Measurements from ENCODE around the gene TRAPPC14. TPM values are rescaled to one million over a fixed set of nuclear protein-coding genes. Genes with fewer than 3 reads are reported as not detected.
"Not testable (repeated sequence)": the region's sequence is repeated elsewhere in the genome, so short reads cannot be mapped to it uniquely, and the experiment has no call there.

TRAPPC14 gene
- total RNA-seq, 6 donors from 2014 or later = 12.6 to 108 (median 25.3) TPM

DNA sequence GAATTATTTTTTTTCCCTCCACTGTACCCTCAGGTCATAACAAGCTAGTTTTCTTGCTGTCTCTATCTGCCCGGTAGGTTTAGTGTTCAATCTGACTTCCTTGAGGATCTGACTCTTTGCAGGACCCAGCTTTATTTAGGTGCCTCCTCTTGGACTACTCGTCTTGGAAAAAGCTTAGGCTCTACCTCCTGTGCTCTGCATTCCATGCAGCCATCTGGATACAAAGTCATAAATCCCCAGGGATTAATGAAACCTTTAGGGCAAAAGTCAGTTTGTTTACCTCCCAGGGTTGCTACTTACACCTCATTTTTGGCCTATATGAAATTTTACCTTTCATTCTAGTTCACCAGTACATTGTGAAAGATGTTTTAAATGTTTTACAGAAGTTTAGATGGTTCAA is 27.2 kb upstream of the TRAPPC14 start:
- no peaks in the 10 kb centered on the region for H3K36me3 ChIP-seq
- no peaks in the 10 kb centered on the region for H3K4me1 ChIP-seq
- WGBS, 2 donors = 83 to 85% methylated on average over 2 of the region's 2 CpGs
- TF ChIP-seq, protein P1, sequence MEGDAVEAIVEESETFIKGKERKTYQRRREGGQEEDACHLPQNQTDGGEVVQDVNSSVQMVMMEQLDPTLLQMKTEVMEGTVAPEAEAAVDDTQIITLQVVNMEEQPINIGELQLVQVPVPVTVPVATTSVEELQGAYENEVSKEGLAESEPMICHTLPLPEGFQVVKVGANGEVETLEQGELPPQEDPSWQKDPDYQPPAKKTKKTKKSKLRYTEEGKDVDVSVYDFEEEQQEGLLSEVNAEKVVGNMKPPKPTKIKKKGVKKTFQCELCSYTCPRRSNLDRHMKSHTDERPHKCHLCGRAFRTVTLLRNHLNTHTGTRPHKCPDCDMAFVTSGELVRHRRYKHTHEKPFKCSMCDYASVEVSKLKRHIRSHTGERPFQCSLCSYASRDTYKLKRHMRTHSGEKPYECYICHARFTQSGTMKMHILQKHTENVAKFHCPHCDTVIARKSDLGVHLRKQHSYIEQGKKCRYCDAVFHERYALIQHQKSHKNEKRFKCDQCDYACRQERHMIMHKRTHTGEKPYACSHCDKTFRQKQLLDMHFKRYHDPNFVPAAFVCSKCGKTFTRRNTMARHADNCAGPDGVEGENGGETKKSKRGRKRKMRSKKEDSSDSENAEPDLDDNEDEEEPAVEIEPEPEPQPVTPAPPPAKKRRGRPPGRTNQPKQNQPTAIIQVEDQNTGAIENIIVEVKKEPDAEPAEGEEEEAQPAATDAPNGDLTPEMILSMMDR (IDR thresholded peaks at IDR 0.05) = no peak
- no peak for TF ChIP-seq EP300 (IDR thresholded peaks at IDR 0.05)
- TF ChIP-seq POLR2AphosphoS5 (IDR thresholded peaks at IDR 0.05) = no peak
- no peak for TF ChIP-seq POLR2A (IDR thresholded peaks at IDR 0.05)
- H3K27ac ChIP-seq = no peak overlapping the region
- DNase-seq (no peak), ATAC-seq (ENCODE audit: low FRiP score in 2 of 2) (no peak)
- no peaks in the 10 kb centered on the region for H3K27me3 ChIP-seq
- no peak overlapping the region for H3K4me3 ChIP-seq
- no peaks in the 10 kb centered on the region for H3K9me3 ChIP-seq

DNA sequence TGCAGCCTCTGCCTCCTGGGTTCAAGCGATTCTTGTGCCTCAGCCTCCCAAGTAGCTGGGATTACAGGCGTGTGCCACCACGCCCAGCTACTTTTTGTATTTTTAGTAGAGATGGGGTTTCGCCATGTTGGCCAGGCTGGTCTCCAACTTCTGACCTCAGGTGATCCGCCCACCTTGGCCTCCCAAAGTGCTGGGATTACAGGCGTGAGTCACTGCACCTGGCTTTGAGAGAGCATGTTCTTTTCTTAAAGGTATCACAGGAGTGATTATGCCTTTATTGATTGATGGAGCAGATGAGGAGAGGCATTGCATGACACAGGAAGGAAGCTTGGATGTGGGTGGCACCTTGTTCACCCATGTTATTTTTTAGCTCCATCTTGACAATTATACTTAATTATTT is 24.6 kb upstream of the TRAPPC14 start:
- not testable (repeated sequence) for H3K4me3 ChIP-seq; H3K27ac ChIP-seq; H3K36me3 ChIP-seq; DNase-seq; H3K27me3 ChIP-seq; ATAC-seq (ENCODE audit: low FRiP score in 2 of 2); H3K4me1 ChIP-seq; H3K9me3 ChIP-seq
- WGBS, 2 donors = 85 to 92% methylated on average over 6 of the region's 6 CpGs

DNA sequence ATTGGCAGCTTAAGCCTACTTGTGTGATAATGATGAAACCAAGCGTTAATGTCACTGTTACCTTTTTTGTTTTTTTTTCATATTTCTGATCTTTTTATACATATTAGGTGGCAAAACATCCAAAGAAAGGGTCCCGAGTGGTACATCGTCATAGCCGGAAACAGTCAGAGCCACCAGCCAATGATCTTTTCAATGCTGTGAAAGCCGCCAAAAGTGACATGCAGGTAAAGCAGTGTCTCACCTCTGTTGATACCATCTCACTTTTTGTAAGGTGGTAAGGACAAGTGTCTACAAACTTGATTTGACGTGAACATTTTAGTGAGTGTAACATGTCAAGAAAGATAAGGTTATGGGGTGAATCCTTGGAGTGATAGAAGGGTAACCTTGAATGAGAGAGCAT is 24.1 kb upstream of the TRAPPC14 start:
- H3K4me3 ChIP-seq; H3K27me3 ChIP-seq; DNase-seq; ATAC-seq (ENCODE audit: low FRiP score in 2 of 2); H3K4me1 ChIP-seq; H3K27ac ChIP-seq; H3K9me3 ChIP-seq; H3K36me3 ChIP-seq: not testable (repeated sequence)
- 82 to 83% methylated on average over 6 of the region's 6 CpGs for WGBS, 2 donors

DNA sequence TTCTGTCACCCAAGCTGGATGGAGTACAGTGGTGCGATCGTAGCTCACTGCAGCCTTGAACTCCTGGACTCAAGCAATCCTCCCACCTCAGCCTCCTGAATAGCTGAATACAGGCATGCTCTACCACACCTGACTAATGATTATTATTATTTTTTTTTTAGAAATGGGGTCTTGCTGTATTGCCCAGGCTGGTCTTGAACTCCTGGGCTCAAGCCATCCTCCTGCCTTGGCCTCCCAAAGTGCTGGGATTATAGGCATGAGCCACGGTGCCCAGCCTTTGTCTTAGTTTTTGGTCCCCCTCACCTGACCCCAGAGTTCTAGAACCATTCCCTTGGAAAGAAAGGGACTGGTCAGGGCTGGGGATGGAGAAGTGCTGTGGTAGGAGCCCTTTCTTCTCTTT is 21.6 kb upstream of the TRAPPC14 start:
- not testable (repeated sequence) for ATAC-seq (ENCODE audit: low FRiP score in 2 of 2); DNase-seq; H3K9me3 ChIP-seq; H3K27ac ChIP-seq; H3K27me3 ChIP-seq; H3K4me3 ChIP-seq; H3K36me3 ChIP-seq
- 100% methylated on average over 3 of the region's 3 CpGs for WGBS, 2 donors
- peaks cover 9 to 14% (median 13%) of the 10 kb centered on the region in 4 donors for H3K4me1 ChIP-seq

DNA sequence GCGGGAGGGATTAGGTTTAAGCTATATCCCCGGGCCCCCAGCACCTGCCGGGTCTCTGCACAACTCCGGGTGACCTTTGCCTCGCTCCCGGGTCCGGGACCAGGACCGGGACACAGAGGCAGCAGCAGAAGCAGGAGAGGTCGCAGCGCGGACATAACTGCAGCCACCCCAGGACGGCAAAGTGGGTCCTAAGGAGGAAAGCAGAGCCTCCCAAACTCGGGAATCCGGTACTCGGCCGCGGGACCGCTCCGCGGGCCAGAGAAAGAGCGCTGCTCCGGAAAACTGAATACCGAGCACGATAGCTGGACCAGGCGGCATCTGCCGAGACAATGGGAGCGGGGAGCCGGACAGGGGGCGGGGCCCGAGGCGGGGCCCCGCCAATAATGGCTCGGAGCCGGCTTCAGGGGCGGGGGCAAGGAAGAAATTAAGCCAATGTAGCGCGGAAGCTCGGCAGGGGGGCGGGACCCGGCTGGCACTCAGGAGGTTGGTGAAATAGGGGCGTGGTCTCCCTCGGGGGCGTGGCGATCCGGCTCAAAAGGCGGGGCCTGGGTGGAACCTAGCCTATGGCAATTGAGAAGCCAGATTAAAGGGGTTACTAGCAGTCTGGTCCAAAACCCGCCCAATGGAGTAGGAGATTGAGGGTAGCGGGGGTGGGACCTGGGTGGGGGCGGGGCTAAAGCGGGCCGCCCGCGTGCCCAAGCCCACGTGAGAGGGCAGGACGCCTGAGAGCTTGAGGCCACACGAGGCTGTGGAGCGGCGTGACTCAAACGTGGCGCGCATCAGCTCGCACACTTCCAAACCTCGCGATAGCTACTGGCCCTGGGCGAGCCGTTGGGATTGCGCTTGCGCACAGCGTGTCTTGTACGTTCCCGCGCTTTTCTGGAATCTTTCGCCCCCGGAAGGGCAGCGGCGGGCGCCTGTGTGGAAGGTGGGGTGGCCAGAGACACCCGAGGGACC is 18.8 kb upstream of the TRAPPC14 start, which contains the start of the genes GPC2 and STAG3:
TSS of gene GPC2 (minus strand) at position 337 of the 957 bp plus-strand sequence. CDS start at position 155, 182 bp downstream.
TSS of gene STAG3 (plus strand) at position 874 of the 957 bp plus-strand sequence. CDS start 2,639 bp downstream, outside the sequence.
- Histone ChIP-seq H3K27ac (peak within 1 kb of the TSS in 1 of 4 donors; percentile 20), H3K9me3 (no peaks in the 10 kb centered on the region), H3K36me3 (no peaks in the 10 kb centered on the region), H3K4me3 (peak within 1 kb of the TSS; percentile 38 to 58 (median 42)), H3K27me3 (no peaks in the 10 kb centered on the region), H3K4me1 (peaks cover 9 to 14% (median 13%) of the 10 kb centered on the region in 4 donors)
- peak; percentile 94 to 97 for ATAC-seq (ENCODE audit: low FRiP score in 2 of 2)
- peak; percentile 95 to 98 for DNase-seq
- WGBS, 2 donors = 1 to 4% methylated on average over 27 to 59 of the region's 78 CpGs
- TF ChIP-seq, protein P1 (IDR thresholded peaks at IDR 0.05) = no peak
- TF ChIP-seq POLR2AphosphoS5 (IDR thresholded peaks at IDR 0.05) (no peak), EP300 (IDR thresholded peaks at IDR 0.05) (no peak), POLR2A (IDR thresholded peaks at IDR 0.05) (no peak)

DNA sequence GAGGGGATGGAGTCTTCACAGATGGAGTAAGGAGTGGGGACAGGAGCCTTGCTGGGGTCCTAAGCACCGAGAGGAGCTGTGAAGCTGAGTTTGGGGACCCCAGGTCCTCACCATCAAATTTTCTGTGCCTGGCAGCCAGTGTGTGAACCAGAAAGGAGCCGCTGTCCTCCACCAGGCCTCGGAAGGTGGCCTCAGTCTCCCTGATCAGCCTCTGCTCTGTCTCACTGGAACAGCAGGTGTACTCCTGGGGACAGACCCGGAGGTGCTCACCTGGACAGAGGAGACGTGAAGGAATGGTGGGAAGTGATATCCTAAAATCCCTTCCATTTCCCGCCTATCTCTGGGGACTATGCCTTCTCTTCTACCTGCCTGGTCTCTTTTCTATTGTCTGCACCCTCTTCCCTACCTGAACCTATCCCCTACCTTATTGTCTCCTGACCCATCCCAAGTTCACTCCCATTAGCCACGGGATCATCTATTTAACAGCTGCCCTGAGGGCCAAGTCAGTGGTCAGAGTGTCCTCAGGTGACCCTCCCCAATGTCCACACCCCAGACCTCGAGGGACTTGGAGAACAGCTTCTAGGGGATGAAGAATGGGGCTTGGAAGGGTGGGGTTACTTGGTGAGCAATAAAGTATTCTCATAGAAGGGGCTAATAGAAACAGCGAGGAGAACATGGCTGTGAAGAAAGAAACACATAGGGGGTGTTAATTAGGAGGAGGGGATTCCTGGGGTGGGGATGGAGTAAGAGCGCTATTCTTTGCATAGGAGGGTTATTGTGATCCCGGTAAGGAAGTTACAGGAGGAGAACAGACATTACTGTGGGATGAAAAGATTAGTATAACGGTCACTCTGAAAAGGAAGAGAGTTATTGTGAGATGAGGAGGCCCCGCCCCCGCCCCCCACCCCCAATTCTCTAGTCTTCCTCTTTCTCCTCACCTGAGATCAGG is 17.8 kb upstream of the TRAPPC14 start:
- Histone ChIP-seq H3K27me3 (peaks cover 0 to 7% (median 6%) of the 10 kb centered on the region in 4 donors), H3K27ac (no peak overlapping the region), H3K36me3 (no peaks in the 10 kb centered on the region), H3K4me3 (peak overlapping the region; percentile 38 to 58 (median 42)), H3K9me3 (no peaks in the 10 kb centered on the region), H3K4me1 (peaks cover 13 to 20% (median 20%) of the 10 kb centered on the region in 4 donors)
- WGBS, 2 donors = 53 to 57% methylated on average over 14 of the region's 14 CpGs
- ATAC-seq (ENCODE audit: low FRiP score in 2 of 2) (no peak), DNase-seq (no peak)
- TF ChIP-seq EP300 (IDR thresholded peaks at IDR 0.05) (no peak), POLR2A (IDR thresholded peaks at IDR 0.05) (no peak), POLR2AphosphoS5 (IDR thresholded peaks at IDR 0.05) (no peak)
- TF ChIP-seq, protein P1 (IDR thresholded peaks at IDR 0.05) = no peak
